DOHH2 (cell line): ENCODE results near the gene KIF26A.

Experiments
- H3F3A ChIP-seq: fragments of 200-600 bp; sonication (generic), shearing (Covaris generic); 2 replicates; pipeline ENCODE4 v1.6.0; 2016; ENCODE audit warnings: antibody characterized with exemption, mild to moderate bottlenecking; ENCODE audit not compliant: control insufficient read depth, insufficient read depth
- H3K27ac ChIP-seq: fragments of 200-600 bp; sonication (generic); 2 replicates; pipeline ENCODE4 v1.5.1; 2014; ENCODE audit warnings: low read depth, mild to moderate bottlenecking, low read length, moderate library complexity
- H3K27me3 ChIP-seq: fragments of 200-600 bp; sonication (generic); 2 replicates; pipeline ENCODE4 v1.6.1; 2014; ENCODE audit warnings: mild to moderate bottlenecking, low read length, mixed read lengths; ENCODE audit not compliant: control insufficient read depth
- H3K36me3 ChIP-seq: fragments of 200-600 bp; sonication (generic); 2 replicates; pipeline ENCODE4 v1.6.1; 2014; ENCODE audit warnings: mild to moderate bottlenecking, low read length, moderate library complexity, mixed read lengths; ENCODE audit not compliant: control insufficient read depth
- H3K4me1 ChIP-seq: fragments of 200-600 bp; sonication (generic); 2 replicates; pipeline ENCODE4 v1.6.1; 2014; ENCODE audit warnings: mild to moderate bottlenecking, low read length, mixed read lengths; ENCODE audit not compliant: control insufficient read depth
- H3K4me2 ChIP-seq: fragments of 200-600 bp; sonication (generic); 2 replicates; pipeline ENCODE4 v1.6.0; 2014; ENCODE audit warnings: mild to moderate bottlenecking, low read length, moderate library complexity
- H3K4me3 ChIP-seq: fragments of 200-600 bp; sonication (generic); 2 replicates; pipeline ENCODE4 v1.5.1; 2014; ENCODE audit warnings: mild to moderate bottlenecking, low read length, mixed read lengths
- H3K79me2 ChIP-seq: fragments of 200-600 bp; sonication (generic); 2 replicates; pipeline ENCODE4 v1.6.1; 2014; ENCODE audit warnings: mild to moderate bottlenecking, low read length, mixed read lengths; ENCODE audit not compliant: control insufficient read depth
- H3K9me2 ChIP-seq: fragments of 200-600 bp; sonication (generic); replicated peaks from 2 replicates; pipeline ENCODE4 v1.6.1; 2014; ENCODE audit warnings: mild to moderate bottlenecking, low read length, mixed read lengths; ENCODE audit not compliant: control insufficient read depth
- H3K9me3 ChIP-seq: fragments of 200-600 bp; sonication (generic); 2 replicates; pipeline ENCODE4 v1.6.1; 2014; ENCODE audit warnings: antibody characterized with exemption, low read length, mixed read lengths; ENCODE audit not compliant: control insufficient read depth, insufficient read depth
- H4K20me1 ChIP-seq: fragments of 200-600 bp; sonication (generic); 2 replicates; pipeline ENCODE4 v1.6.0; 2014; ENCODE audit warnings: low read depth, mild to moderate bottlenecking, antibody characterized with exemption, low read length, moderate library complexity; ENCODE audit not compliant: control insufficient read depth, insufficient read depth
- EZH2phosphoT487 ChIP-seq: fragments of 200-600 bp; sonication (generic); IDR thresholded peaks from 2 replicates; pipeline ENCODE4 v1.6.1; 2017; ENCODE audit warnings: borderline replicate concordance, mild to moderate bottlenecking, antibody characterized with exemption, low read length, moderate library complexity, mixed read lengths
- TF ChIP-seq, protein P1 (sequence below): fragments of 200-600 bp; sonication (generic); IDR thresholded peaks from one replicate; pipeline ENCODE4 v1.5.1; 2014; ENCODE audit warnings: antibody characterized with exemption, mild to moderate bottlenecking, low read depth, low read length; ENCODE audit not compliant: poor library complexity, severe bottlenecking

The KIF26A gene

GRCh38 chr14:104192883-104193245, 54.5 kb downstream of the KIF26A start:
- no peak overlapping the region for H3K4me3 ChIP-seq
- TF ChIP-seq EZH2phosphoT487: no peak
- H3K4me2 ChIP-seq: no peak overlapping the region
- H4K20me1 ChIP-seq: no peaks in the 10 kb centered on the region
- H3K79me2 ChIP-seq: no peaks in the 10 kb centered on the region
- no peaks in the 10 kb centered on the region for H3F3A ChIP-seq
- no peaks in the 10 kb centered on the region for H3K9me3 ChIP-seq
- H3K27ac ChIP-seq: no peak overlapping the region
- no peaks in the 10 kb centered on the region for H3K27me3 ChIP-seq
- H3K9me2 ChIP-seq: no peaks in the 10 kb centered on the region
- peaks cover 10% of the 10 kb centered on the region for H3K4me1 ChIP-seq
- H3K36me3 ChIP-seq: no peaks in the 10 kb centered on the region

- no peaks in the 10 kb centered on the region for H3K27me3 ChIP-seq
- H3K4me2 ChIP-seq: no peak overlapping the region
- H3K27ac ChIP-seq: no peak overlapping the region
- no peaks in the 10 kb centered on the region for H3K36me3 ChIP-seq
- peaks cover 10% of the 10 kb centered on the region for H3K4me1 ChIP-seq
- H3K9me3 ChIP-seq: no peaks in the 10 kb centered on the region
- no peak overlapping the region for H3K4me3 ChIP-seq
- H3K79me2 ChIP-seq: no peaks in the 10 kb centered on the region
- H3F3A ChIP-seq: no peaks in the 10 kb centered on the region
- TF ChIP-seq EZH2phosphoT487: no peak
- TF ChIP-seq, protein P1, sequence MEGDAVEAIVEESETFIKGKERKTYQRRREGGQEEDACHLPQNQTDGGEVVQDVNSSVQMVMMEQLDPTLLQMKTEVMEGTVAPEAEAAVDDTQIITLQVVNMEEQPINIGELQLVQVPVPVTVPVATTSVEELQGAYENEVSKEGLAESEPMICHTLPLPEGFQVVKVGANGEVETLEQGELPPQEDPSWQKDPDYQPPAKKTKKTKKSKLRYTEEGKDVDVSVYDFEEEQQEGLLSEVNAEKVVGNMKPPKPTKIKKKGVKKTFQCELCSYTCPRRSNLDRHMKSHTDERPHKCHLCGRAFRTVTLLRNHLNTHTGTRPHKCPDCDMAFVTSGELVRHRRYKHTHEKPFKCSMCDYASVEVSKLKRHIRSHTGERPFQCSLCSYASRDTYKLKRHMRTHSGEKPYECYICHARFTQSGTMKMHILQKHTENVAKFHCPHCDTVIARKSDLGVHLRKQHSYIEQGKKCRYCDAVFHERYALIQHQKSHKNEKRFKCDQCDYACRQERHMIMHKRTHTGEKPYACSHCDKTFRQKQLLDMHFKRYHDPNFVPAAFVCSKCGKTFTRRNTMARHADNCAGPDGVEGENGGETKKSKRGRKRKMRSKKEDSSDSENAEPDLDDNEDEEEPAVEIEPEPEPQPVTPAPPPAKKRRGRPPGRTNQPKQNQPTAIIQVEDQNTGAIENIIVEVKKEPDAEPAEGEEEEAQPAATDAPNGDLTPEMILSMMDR: no peak
- H3K9me2 ChIP-seq: no peaks in the 10 kb centered on the region
- H4K20me1 ChIP-seq: no peaks in the 10 kb centered on the region
Observed at GRCh38 chr14:104194016-104194415, 55.6 kb downstream of the KIF26A start.

GRCh38 chr14:104194716-104195115, 56.3 kb downstream of the KIF26A start:
- no peak for TF ChIP-seq EZH2phosphoT487
- TF ChIP-seq, protein P1: no peak
- no peaks in the 10 kb centered on the region for H3K79me2 ChIP-seq
- no peaks in the 10 kb centered on the region for H3F3A ChIP-seq
- no peaks in the 10 kb centered on the region for H3K9me2 ChIP-seq
- no peak overlapping the region for H3K27ac ChIP-seq
- H3K4me2 ChIP-seq: no peak overlapping the region
- no peaks in the 10 kb centered on the region for H3K27me3 ChIP-seq
- peaks cover 10% of the 10 kb centered on the region for H3K4me1 ChIP-seq
- H3K9me3 ChIP-seq: no peaks in the 10 kb centered on the region
- no peaks in the 10 kb centered on the region for H3K36me3 ChIP-seq
- H3K4me3 ChIP-seq: no peak overlapping the region
- H4K20me1 ChIP-seq: no peaks in the 10 kb centered on the region

DNA sequence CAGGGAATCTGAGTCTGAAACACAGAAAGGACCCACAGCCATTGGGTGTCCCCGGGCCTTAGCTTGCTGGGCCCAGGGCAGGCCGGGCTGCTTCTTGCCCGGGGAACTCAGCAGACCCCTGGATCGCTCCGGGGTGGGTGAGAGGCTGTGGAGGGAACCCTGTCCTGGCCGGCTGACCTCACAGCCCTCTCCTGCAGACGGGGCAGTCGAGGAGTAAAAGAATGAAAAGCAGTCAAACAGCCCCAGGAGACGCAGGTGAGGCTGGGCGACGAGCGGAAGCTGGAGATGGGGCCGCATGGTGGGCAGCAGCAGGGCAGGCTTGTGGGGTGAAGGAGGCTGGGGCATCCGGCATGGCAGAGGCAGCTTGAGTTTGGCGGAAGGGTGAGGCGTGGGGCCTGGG, 57.0 kb downstream of the KIF26A start:
- H3K9me3 ChIP-seq: no peaks in the 10 kb centered on the region
- peaks cover 10% of the 10 kb centered on the region for H3K4me1 ChIP-seq
- H3K9me2 ChIP-seq: no peaks in the 10 kb centered on the region
- no peaks in the 10 kb centered on the region for H3K36me3 ChIP-seq
- TF ChIP-seq, protein P1: no peak
- no peak for TF ChIP-seq EZH2phosphoT487
- no peaks in the 10 kb centered on the region for H4K20me1 ChIP-seq
- no peak overlapping the region for H3K4me2 ChIP-seq
- H3K79me2 ChIP-seq: no peaks in the 10 kb centered on the region
- no peaks in the 10 kb centered on the region for H3F3A ChIP-seq
- no peak overlapping the region for H3K27ac ChIP-seq
- no peak overlapping the region for H3K4me3 ChIP-seq
- no peaks in the 10 kb centered on the region for H3K27me3 ChIP-seq
